OCI-LY7 (cell line): ENCODE measurements around the gene ATP5F1E. TPM values are rescaled to one million over a fixed set of nuclear protein-coding genes. Genes with fewer than 3 reads are reported as not detected.

ENCODE experiments used
- BruUV-seq: library from RNA; stranded (reverse); fragments of 400-500 nt; replicated peaks from 2 replicates; lab custom pipeline; 2021; lab: Mats Ljungman, UMichigan
- CTCF ChIA-PET: fragments of 300-600 bp; sonication (Branson Sonifier 250); formaldehyde crosslinking; loops from one replicate; lab custom pipeline; 2022; ENCODE audit warnings: antibody characterized with exemption; ENCODE audit not compliant: unreplicated experiment; lab: Charles Lee
- POLR2A ChIA-PET: fragments of 300-600 bp; sonication (Branson Sonifier 250); formaldehyde crosslinking; loops from one replicate; lab custom pipeline; 2022; ENCODE audit warnings: antibody characterized with exemption; lab: Charles Lee
- DNase-seq: peaks from one replicate; pipeline ENCODE4 v3.0.0-alpha.2; 2015; ENCODE audit warnings: low spot score
- H2AFZ ChIP-seq: fragments of 200-600 bp; sonication (generic), shearing (Covaris generic); 2 replicates; pipeline ENCODE4 v1.6.1; 2014; ENCODE audit warnings: mild to moderate bottlenecking, antibody characterized with exemption, low read length, moderate library complexity
- H3K27ac ChIP-seq: fragments of 200-600 bp; sonication (generic); 2 replicates; pipeline ENCODE4 v1.5.1; 2014; ENCODE audit warnings: mixed run types, low read depth, mild to moderate bottlenecking, moderate library complexity, low read length, inconsistent platforms; ENCODE audit not compliant: poor library complexity, severe bottlenecking
- H3K36me3 ChIP-seq: fragments of 200-600 bp; sonication (generic); 2 replicates; pipeline ENCODE4 v1.6.1; 2014; ENCODE audit warnings: mild to moderate bottlenecking, antibody characterized with exemption, low read length, moderate library complexity, mixed read lengths; ENCODE audit not compliant: insufficient read depth
- H3K4me1 ChIP-seq: fragments of 200-600 bp; sonication (generic); 2 replicates; pipeline ENCODE4 v1.5.1; 2014; ENCODE audit warnings: mild to moderate bottlenecking, low read length; ENCODE audit not compliant: insufficient read depth, poor library complexity, severe bottlenecking
- H3K4me2 ChIP-seq: fragments of 200-600 bp; sonication (generic); 2 replicates; pipeline ENCODE4 v1.6.1; 2014; ENCODE audit warnings: mild to moderate bottlenecking, low read length
- H3K4me3 ChIP-seq: fragments of 200-600 bp; sonication (generic); 2 replicates; pipeline ENCODE4 v1.5.1; 2014; ENCODE audit warnings: mild to moderate bottlenecking, low read depth, low read length; ENCODE audit not compliant: poor library complexity, severe bottlenecking
- H3K79me2 ChIP-seq: fragments of 200-600 bp; sonication (generic); 2 replicates; pipeline ENCODE4 v1.6.1; 2016; ENCODE audit warnings: low read depth, mild to moderate bottlenecking, low read length, moderate library complexity, mixed read lengths; ENCODE audit not compliant: insufficient read depth
- H3K9me2 ChIP-seq: fragments of 200-600 bp; sonication (generic); 2 replicates; pipeline ENCODE4 v1.6.1; 2016; ENCODE audit warnings: mild to moderate bottlenecking, low read length, mixed read lengths; ENCODE audit not compliant: insufficient read depth
- H3K9me3 ChIP-seq: fragments of 200-600 bp; sonication (generic); 2 replicates; pipeline ENCODE4 v1.6.1; 2014; ENCODE audit warnings: mild to moderate bottlenecking, mixed run types, low read length, mixed read lengths
- H4K20me1 ChIP-seq: fragments of 200-600 bp; sonication (generic); 2 replicates; pipeline ENCODE4 v1.6.1; 2014; ENCODE audit warnings: mild to moderate bottlenecking, antibody characterized with exemption, low read length, moderate library complexity, mixed read lengths; ENCODE audit not compliant: insufficient read depth
- CTCF ChIP-seq: fragments of 200-600 bp; sonication (generic); conservative IDR thresholded peaks from 2 replicates; pipeline ENCODE4 v1.5.1; 2014; ENCODE audit warnings: mild to moderate bottlenecking, antibody characterized with exemption, low read length, moderate library complexity, mixed read lengths
- EZH2phosphoT487 ChIP-seq: fragments of 200-600 bp; sonication (generic); IDR thresholded peaks from 2 replicates; pipeline ENCODE4 v1.6.1; 2018; ENCODE audit warnings: low read depth, borderline replicate concordance, mild to moderate bottlenecking, mixed run types, antibody characterized with exemption, low read length, moderate library complexity, mixed read lengths
- intact Hi-C: fragments of 100-400 bp; cut with micrococcal nuclease; formaldehyde crosslinking; loops from one replicate; pipeline ENCODE4 v1.10.0; 2022; ENCODE audit not compliant: unreplicated experiment
- total RNA-seq, 2 experiments: library from RNA; depleted of rRNA in 1 of 2; stranded (reverse); fragments of >200 nt in 1 of 2; shearing (Covaris generic) in 1 of 2; gene quantifications; 2 replicates each; pipeline ENCODE4 v1.2.3, GENCODE V29; 2014 to 2022

The ATP5F1E gene
- total RNA-seq, 2 experiments from 2014 or later, result 42.4 to 67.2 TPM

- Histone ChIP-seq H3K4me1 (peaks cover 21% of the 10 kb centered on the region), H3K4me3 (no peak overlapping the region), H3K27ac (no peak overlapping the region), H3K4me2 (no peak overlapping the region), H3K79me2 (no peaks in the 10 kb centered on the region), H3K9me2 (no peaks in the 10 kb centered on the region), H3K9me3 (no peaks in the 10 kb centered on the region), H2AFZ (no peak overlapping the region), H3K36me3 (no peaks in the 10 kb centered on the region), H4K20me1 (no peaks in the 10 kb centered on the region)
- ChIA-PET CTCF (interaction anchor here (0.6 kb wide), 1 partner anchor 141 kb away, joined by 3 read pairs; no protein-coding TSS in a partner anchor), POLR2A (interaction anchor here (0.5 to 2.1 kb wide), 2 partner anchors 17 to 242 kb away, joined by 3 to 9 read pairs; partner anchors contain the start of gene ATP5F1E)
- BruUV-seq, result no TSS peak
- TF ChIP-seq CTCF (no peak), EZH2phosphoT487 (no peak)
- no peak for DNase-seq
- intact Hi-C loops, result no loop called here
Observed at GRCh38 chr20:59015411-59015810, 16.7 kb downstream of the ATP5F1E start.

- Histone ChIP-seq H3K36me3 (no peaks in the 10 kb centered on the region), H3K79me2 (no peaks in the 10 kb centered on the region), H3K4me1 (peaks cover 27% of the 10 kb centered on the region), H2AFZ (no peak overlapping the region), H3K9me2 (no peaks in the 10 kb centered on the region), H3K27ac (no peak overlapping the region), H3K4me2 (no peak overlapping the region), H3K9me3 (no peaks in the 10 kb centered on the region), H4K20me1 (no peaks in the 10 kb centered on the region), H3K4me3 (no peak overlapping the region)
- intact Hi-C loops, result no loop called here
- no peak for DNase-seq
- TF ChIP-seq EZH2phosphoT487, result no peak
- TF ChIP-seq CTCF, result no peak
- CTCF ChIA-PET, result no interaction called here
- no TSS peak for BruUV-seq
- POLR2A ChIA-PET, result interaction anchor here (0.5 to 2.1 kb wide), 2 partner anchors 18 to 242 kb away, joined by 3 to 9 read pairs; partner anchors contain the start of gene ATP5F1E
Observed at GRCh38 chr20:59014680-59015389, 17.3 kb downstream of the ATP5F1E start.
